SIG-M5 (cell line): ENCODE data around the gene CPB2.

Experiments
- DNase-seq: peaks from one replicate; lab custom pipeline; 2025; lab: John Stamatoyannopoulos, UW

The CPB2 gene

GRCh38 chr13:46104868-46105267, at the start of gene CPB2:
Gene CPB2 (minus strand): TSS chr13:46105033. CDS start chr13:46105009, 24 bp downstream.
- no peak for DNase-seq

DNA sequence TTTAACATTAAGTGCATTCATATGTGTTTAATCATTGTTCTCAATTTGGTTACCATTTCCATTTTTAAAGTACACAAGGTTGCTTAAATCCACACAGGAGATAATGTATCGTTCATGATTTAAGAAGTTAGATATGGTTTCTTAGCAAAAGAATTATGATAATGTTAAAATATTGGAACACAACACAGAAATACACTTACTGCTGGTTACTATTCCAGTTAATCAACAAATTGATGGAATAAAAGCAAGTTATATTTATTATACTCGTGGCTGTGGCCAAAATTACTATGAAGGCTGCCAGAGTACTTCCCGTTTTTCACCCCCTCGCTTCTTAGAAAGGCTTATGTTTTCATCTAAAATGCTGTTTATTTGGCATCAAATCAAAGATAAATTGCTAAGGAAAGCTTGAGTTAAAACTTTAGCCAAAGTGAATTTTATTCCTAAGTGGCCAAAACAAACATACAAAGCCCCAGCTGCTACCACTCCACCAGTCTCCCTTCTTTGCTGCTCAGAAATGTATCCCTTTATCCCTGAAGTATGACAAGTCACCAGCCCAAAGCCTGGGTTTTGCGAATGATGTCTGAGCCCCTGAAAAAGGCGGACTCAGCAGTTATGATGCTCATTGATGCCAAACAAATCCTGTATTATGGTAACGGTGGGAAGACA, 49.4 kb upstream of the CPB2 start:
- no peak for DNase-seq

DNA sequence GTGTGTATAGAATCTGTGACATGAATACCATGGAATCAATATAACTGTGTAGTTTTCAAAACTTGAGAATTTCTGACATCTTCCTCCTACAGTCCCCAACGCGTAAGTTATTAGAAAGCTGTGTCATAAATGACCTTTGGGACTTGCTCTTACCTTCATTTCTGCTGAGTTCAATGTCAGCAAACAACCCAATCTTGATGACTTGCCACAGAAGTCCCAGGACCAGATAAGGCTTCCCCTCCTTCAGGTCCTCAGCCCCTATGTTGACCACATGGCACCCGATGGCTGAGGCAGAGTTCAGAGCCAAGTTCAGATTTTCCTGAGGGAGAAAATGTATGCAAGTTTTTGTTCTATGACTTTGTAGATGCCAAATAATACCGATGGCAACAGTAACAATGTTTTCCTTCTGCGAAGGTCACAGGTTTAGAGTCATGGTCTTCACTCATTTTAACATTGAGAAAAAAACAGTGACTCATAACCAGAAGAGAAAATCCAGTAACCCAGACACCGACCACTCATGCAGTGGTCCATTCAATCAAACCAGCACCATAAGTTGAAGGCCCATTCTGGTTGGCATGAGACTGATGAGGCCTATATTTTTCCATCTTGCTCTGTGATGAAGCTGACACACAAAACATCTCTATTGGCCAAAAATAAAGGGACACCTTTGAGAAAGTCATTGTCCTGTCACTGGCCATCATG, 47.9 kb upstream of the CPB2 start:
- DNase-seq, result no peak

DNA sequence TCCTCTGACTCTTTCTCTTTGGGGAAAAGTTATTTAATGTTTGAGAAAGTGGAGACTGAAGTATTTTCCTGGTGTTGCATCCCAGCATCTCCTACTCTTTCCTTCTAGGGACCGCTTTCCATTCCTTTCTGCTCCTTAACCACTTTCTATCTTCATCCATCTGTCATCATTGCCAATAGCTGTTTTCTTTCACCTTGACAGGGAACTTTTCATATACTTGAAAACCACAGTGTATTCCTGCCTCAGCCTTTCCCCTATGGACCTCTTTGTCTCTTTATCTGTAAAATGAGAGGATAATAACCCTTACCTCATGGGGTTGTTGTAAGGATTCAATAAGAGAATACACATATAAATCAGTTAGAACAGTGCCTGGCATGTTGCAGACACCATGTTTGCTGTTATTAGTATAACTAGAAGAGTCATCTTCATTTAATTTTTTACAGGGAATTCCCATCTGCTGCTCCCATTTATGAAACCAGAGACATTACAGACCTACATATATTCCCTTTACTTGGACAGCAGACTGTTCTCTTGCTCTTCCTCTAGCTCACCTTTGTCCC, 45.4 kb upstream of the CPB2 start:
- DNase-seq, result no peak

DNA sequence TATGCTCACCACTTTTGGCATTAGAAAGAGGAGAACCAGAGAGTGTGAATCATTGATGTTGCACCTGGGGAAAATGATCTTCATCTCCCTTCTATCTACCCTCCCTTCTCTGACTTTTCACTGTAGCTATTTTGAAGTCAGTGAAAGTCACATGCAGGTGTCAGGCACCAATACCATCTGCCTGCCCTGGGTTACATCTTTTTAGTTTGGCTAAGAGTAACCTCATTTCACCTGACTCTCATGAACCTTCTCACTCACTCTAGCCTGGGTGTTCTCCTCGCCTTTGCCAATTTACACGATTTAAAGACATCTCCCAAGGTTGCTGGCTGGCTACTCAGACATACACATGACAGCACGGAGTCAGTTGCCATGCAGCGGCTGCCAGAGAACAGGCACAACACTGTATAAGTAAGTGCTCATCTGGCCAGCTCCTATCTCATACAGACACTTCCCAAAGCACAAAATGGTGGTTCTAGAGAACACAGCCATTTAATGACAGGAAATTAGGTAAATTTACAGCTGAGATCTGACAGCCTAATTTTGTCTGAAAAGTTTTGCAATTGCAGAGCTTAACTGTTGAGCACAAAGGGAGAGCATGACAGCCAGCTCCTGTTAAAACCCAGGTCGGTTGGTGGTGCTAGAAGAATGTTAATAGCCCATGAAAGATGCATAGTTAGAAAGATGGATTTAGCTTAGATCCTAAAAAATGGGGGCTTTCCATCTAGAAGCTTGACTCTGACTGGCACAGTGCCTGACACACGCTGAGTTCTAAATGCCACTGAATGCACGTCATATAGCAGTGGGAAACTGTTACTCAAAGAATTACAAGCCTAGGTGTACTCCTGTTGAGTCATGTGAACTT, 44.7 kb upstream of the CPB2 start:
- no peak for DNase-seq

- DNase-seq, result no peak
These were observed 42.1 kb upstream of the CPB2 start for GRCh38 chr13:46146898-46147297.

DNA sequence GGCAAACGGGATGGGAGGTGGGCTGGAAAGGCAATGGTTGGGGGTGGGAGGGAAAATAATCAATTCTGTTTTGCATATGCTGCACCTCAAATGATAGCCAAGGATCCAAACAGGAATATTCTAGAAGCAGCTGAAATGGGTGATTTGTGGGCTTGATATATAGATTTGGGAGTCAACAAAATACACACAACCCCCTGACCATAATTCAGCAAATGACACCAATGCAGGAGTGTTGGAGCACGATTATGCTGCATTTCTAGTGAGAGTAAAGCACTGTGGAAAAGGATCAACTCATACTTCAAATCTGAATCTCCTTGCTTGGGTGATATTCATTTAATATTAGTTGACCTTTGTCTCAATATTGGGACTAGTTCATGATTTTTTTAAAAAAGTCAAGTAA, 41.1 kb upstream of the CPB2 start:
- no peak for DNase-seq

DNA sequence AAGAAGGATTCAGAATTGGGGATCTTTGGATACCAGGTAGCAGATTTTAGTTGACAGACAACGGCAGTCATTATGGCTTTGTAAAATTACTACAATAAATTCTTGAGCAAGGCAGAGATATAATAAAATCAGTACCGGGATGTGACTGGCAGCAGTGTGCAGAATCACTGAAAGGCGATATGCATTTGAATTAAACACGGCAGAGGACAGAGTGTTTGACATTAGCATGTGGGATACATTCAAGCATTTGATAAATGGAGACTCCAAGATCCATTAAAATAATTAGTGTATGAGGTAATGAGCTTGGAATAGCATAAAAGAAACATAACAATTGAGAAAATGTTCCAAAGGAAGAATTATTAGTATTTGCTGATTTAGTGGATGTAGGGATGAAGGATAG, 40.3 kb upstream of the CPB2 start:
- DNase-seq, result no peak

DNA sequence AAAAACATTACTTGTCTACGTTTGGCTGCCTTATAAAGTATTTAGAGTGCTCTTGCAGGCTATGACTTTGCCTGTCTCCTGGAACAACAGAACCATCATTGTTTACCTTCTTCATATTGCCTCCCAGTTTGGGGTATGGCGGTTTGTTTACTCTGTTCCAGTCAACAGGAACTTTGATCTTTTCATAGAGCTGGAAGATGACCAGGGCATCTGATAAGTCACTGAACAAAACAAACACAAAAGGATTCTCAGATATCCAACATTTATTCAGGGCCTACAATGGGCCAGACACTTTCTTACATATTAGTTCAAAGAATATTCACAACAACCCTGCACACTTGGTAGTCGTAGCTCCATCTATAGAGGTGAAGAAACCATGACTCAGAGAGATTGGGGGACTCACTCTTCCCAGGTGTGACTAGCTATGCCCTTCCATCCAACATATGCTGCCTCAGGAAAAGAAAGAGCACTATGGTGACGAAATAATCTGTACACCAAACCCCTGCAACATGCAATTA, 38.4 kb upstream of the CPB2 start:
- no peak for DNase-seq

DNA sequence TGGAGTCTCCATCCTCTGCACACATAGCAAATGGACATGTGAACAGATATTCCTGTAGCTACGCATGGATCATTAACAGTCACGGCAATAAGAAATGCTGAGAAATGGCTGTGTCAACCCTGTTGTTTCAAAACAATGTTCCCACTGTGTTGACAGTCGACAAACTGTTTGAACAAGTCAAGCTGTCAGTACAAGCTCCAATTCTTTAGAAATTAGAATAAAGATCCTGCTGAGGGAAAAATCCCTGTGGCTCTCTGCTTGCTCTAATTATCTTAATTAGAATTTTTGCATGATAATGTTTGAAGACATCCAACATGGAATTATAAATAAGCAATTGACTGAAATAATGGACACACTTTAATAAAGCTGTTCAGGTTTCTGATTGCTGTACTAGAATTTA, 37.9 kb upstream of the CPB2 start:
- no peak for DNase-seq

DNA sequence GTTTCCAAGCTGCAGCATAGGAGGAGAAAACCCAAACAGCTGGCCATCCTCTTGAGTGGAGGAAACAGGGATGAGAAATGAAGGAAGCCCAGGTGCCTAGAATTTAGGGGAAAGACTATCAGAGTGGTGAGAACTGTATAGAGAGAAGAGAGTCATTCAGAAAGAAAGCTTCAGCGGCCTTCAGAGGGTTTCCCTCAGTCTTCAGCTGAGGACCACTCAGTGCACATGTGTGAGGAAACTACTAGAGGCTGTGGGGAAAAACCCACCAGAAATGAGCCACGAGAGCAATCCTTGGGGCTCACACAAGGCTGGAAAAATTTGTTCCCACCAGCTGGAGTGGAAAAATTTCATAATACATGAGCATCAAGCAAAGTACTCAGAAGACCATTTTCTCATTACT, 35.2 kb upstream of the CPB2 start:
- DNase-seq, result no peak

GRCh38 chr13:46137627-46138317, 32.9 kb upstream of the CPB2 start:
- DNase-seq, result no peak

DNA sequence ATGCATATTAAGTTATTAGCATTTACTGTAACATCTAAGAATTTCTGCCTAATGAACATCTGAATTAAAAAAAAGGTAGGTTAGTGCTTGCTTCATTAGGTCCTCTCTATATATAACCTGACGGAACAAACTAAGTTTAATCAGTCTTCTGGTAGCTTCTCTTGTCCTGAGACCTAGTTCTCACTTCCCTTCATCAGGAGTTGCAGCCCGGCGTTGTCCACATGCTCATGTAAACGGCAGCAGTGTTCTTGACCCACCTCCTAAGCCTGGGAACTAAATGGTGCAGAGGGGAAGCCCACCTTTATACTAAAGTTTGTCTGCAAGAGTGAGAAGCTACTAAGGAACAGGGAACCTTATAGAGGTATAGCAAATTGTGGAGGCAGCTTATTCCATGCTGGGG, 31.9 kb upstream of the CPB2 start:
- no peak for DNase-seq

- DNase-seq, result no peak
These were observed 30.2 kb upstream of the CPB2 start for GRCh38 chr13:46134961-46135522.

- DNase-seq, result no peak
These were observed 29.7 kb upstream of the CPB2 start for GRCh38 chr13:46134494-46134893.

DNA sequence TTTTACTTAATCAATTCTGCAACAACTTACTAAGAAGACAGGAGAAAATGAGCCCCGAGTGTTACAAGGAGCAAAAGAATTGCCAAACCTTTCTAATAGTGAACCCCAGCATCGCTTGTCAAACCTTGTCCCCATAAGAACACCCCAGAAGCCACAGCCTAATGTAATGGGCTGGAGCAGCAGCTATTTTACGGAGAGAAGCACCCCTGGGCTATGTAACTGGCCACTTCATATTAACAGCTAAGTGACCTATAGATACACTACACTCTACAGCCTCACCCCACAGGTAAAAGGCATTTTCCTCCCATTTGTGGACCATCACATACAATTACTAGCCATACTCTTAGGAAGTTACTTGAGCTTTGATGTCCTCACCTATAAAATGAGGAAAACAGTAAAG, 27.3 kb upstream of the CPB2 start:
- DNase-seq, result no peak

DNA sequence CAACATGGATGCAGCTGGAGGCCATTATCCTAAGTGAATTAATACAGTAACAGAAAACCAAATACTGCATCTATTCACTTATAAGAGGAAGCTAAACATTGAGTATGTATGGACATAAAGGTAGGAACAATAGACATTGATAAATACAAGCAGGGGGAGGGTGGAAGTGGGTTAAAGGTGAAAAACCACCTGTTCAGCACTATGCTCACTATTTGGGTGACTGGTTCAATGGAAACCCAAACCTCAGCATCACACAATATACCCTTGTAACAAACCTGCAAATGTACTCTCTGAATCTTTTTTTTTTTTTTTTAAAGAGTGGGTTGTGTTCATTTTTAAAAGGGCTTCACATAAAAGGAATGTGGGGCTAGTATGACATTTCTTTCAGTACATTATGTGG, 26.9 kb upstream of the CPB2 start:
- no peak for DNase-seq

GRCh38 chr13:46129955-46130618, 25.3 kb upstream of the CPB2 start:
- DNase-seq, result no peak

- DNase-seq, result no peak
These were observed 24.3 kb upstream of the CPB2 start for GRCh38 chr13:46129124-46129523.

GRCh38 chr13:46127358-46128023, 22.7 kb upstream of the CPB2 start:
- DNase-seq, result no peak
